ENCODE measurements around the gene OGFOD1.

- TF ChIP-seq CTCF (conservative IDR thresholded peaks at IDR 0.05; ENCODE audit: low read depth, low read length) (no peak), EZH2 (IDR thresholded peaks at IDR 0.05; ENCODE audit: low read length, unreplicated experiment) (no peak)
These were observed 25.9 kb upstream of the OGFOD1 start, which contains the start of gene AMFR for GRCh38 chr16:56425439-56425832.

All from PC-3 (cell line).